GM12874 (cell line): ENCODE measurements around the gene MOGAT3.

Experiments used
- TF ChIP-seq, protein P1 (sequence below): IDR thresholded peaks from 2 replicates; pipeline ENCODE4 v1.5.1; 2011; ENCODE audit warnings: low read depth, mild to moderate bottlenecking, control low read depth, low read length, moderate library complexity; ENCODE audit not compliant: insufficient read depth

Gene MOGAT3

DNA sequence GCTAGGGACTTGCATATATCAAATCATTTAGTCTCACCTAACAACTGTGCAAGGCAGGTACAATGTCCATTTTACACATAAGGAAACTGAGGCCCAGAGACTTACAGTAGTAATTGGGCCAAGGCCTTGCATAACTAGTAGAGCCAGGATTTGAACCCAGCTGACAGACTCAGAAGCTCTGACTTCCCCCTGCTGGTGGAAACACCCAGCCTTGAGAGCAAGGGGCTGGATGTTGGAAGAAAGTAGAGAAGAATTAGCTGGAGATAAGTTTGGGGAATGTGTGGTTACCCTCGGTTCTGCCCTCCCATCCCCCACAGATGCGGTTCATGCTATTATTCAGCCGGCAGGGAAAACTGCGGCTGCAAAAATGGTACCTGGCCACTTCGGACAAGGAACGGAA, 44.6 kb downstream of the MOGAT3 start:
- TF ChIP-seq, protein P1, sequence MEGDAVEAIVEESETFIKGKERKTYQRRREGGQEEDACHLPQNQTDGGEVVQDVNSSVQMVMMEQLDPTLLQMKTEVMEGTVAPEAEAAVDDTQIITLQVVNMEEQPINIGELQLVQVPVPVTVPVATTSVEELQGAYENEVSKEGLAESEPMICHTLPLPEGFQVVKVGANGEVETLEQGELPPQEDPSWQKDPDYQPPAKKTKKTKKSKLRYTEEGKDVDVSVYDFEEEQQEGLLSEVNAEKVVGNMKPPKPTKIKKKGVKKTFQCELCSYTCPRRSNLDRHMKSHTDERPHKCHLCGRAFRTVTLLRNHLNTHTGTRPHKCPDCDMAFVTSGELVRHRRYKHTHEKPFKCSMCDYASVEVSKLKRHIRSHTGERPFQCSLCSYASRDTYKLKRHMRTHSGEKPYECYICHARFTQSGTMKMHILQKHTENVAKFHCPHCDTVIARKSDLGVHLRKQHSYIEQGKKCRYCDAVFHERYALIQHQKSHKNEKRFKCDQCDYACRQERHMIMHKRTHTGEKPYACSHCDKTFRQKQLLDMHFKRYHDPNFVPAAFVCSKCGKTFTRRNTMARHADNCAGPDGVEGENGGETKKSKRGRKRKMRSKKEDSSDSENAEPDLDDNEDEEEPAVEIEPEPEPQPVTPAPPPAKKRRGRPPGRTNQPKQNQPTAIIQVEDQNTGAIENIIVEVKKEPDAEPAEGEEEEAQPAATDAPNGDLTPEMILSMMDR, result no peak

DNA sequence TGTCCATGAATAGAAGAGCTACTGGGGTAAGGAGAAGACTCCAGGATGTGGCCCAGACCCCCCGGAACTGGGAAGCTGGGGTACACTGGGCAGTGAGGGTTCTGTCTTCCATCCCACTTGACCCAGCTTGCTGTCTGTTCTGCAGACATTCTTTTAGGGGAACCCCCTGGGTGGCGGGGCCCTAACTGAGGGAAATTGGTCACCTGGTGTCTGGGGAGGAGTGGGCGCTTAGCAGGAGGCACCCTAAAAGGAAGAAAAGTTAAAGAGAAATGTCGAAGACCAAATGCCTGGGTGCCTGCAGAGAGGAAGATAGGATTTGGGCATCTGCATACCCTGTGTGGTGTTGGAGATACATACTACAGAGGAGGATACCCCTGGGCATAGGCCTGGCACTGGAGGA, 45.5 kb downstream of the MOGAT3 start:
- TF ChIP-seq, protein P1, result no peak

DNA sequence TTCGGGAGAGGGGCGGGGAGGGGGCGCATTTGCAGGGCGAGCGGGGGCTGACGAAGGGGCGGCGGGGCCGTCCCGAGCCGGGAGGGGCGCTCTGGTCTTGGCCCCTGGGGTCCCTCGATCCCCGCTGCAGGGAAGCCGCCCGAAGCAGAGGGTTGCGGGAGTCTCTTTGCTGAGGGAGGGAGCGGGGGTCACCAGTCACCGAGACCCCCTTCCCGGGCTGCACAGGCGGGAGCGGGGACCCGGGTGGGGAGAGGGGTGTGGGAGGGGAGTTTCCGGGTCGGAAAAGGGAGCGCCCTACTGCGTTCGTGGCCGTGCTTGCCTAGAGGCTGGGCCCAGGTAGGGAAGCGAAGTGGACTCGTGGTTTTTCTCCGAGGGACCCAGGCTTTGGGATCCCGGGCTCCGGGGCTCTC, 46.1 kb downstream of the MOGAT3 start:
- TF ChIP-seq, protein P1, result no peak

DNA sequence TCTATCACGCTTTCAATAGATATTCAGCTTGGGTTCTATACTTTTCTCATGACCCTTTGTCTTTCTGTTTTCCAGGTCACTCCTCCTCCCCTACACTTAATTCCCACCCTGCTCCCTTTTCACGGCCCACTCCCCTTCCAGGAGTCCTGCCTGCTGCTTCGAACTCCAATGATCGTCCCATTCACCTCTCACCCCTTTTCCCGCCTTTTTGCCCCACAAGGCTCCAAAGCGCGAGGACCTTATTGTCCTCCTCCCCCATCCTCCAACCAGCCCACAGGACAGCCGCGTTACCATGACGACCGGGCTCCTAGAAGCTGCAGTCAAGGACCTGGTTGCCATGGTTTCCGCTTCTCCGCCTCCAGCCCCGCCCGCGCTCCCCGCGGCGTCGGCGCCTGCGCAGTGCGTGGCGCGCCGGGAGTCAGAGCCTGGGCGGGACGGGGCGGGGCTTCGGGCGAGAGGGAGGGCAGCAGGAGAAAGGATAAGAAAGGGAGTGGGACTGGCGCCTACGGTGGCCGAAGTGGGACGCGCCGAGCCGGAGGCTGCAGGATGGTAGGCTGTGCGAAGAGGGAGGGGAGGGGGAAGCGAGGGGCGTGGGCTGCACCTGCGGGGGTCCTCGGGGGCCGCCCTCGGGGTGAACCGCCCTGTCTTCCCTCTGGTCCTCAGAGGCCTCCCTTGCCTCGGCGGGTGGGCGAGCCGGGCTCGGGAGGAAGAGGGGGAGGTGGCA, 46.7 kb downstream of the MOGAT3 start, which contains the start of gene AP1S1:
Gene AP1S1 (plus strand): TSS at position 508 of the 724 bp plus-strand sequence. CDS start 39 bp downstream, at position 547.
- TF ChIP-seq, protein P1, result no peak

DNA sequence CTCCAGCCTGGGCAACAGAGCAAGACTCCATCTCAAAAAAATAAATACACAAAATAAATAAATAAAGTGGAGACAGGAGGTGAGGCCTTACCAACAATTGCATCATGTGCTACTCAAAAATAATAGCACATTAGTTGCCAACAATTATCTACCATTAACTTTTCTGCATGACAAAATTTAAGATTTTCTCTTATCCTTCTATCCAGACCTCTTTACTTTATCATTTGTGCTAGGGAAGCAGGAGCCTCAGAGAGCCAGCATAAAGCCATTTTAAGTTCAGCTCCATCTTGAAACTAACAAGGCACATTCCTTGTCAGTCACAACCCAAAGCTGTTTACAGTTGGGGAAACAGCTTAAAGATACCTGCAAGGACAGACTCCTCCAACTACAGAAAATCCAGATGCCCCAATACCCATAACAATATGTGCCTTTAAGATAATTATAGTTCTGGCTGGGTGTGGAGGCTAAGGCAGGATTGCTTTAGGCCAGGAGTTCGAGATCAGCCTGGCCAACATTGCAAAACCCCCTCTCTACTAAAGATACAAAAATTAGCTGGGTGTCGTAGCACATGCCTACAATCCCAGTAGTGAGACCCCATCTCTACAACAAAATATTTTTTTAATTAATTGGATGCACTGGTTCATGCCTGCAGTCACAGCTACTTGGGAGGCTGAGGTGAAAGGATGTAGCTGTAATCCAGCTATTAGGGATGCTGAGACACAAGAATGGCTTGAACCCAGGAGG, 48.8 kb downstream of the MOGAT3 start:
- TF ChIP-seq, protein P1, result no peak
